ENCODE measurements around the gene C4BPB. TPM values are rescaled to one million over a fixed set of nuclear protein-coding genes. Genes with fewer than 3 reads are reported as not detected.

C4BPB gene
- total and polyA plus RNA-seq, 7 experiments from 2014 or later: 0.45 to 4.9 (median 1.3) TPM

- POLR2A ChIA-PET: no interaction called here
These were observed 24.1 kb upstream of the C4BPB start for GRCh38 chr1:207064561-207064960.

DNA sequence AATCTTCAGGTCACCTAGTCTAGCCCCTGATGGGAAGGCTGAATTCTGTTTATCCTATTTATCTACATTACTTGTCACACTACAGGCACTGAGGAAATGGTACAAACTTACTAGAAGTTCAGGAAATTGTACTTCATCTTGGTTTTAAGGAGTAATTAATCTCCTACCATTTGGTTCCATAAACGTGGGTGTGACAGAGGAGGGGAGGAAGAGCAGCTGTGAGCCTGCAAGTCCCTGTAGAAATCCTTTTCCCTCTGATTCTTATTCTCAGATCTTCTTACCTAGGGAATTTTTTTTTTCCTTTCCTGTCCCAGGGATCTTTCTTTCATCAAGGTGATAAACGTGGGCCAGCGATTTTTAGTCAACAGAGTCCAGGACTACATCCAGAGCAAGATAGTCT lies 21.5 kb upstream of the C4BPB start:
- Histone ChIP-seq H3K27ac (ENCODE audit: low read depth, low read length) (no peak overlapping the region), H3K36me3 (ENCODE audit: control insufficient read depth in 2 of 3, insufficient read depth in 3 of 3, low read length in 3 of 3) (peaks cover 0 to 15% (median 0%) of the 10 kb centered on the region in 3 experiments), H3K9me3 (ENCODE audit: control insufficient read depth in 2 of 3, low read length in 3 of 3) (no peaks in the 10 kb centered on the region), H3K4me1 (ENCODE audit: control insufficient read depth in 2 of 2, insufficient read depth in 2 of 2, low read length in 2 of 2) (peaks cover 6 to 29% of the 10 kb centered on the region in 2 donors), H3K4me3 (ENCODE audit: low read length) (no peak overlapping the region), H3K27me3 (ENCODE audit: control insufficient read depth in 2 of 2, insufficient read depth in 2 of 2, low read length in 2 of 2) (no peaks in the 10 kb centered on the region)
- no peak for DNase-seq
- no peak for ATAC-seq
- Mint-ChIP-seq H3K4me3 (no peak overlapping the region), H3K9me3 (no peaks in the 10 kb centered on the region), H3K27ac (peak overlapping the region in 2 of 9 donors; percentile 6 to 17), H3K4me1 (peaks cover 26 to 35% (median 33%) of the 10 kb centered on the region in 7 donors), H3K36me3 (peaks cover 4 to 56% (median 18%) of the 10 kb centered on the region in 5 donors), H3K27me3 (no peaks in the 10 kb centered on the region)
- CTCF ChIA-PET: interaction anchor here (0.6 to 1.5 kb wide), 2 partner anchors 17 to 434 kb away, joined by 3 to 4 read pairs; no protein-coding TSS in a partner anchor
- POLR2A ChIA-PET: no interaction called here
- intact Hi-C loops (cut with micrococcal nuclease): no loop called here

More at GRCh38 chr1:207064561-207064960, 24.1 kb upstream of the C4BPB start:
- peaks cover 0 to 17% (median 0%) of the 10 kb centered on the region in 3 experiments for H3K36me3 ChIP-seq (ENCODE audit: control insufficient read depth in 2 of 3, insufficient read depth in 3 of 3, low read length in 3 of 3)
- no peak for DNase-seq
- intact Hi-C loops (cut with micrococcal nuclease): no loop called here
- peaks cover 7 to 9% (median 8%) of the 10 kb centered on the region in 7 donors for H3K4me1 Mint-ChIP-seq
- no peak overlapping the region for H3K4me3 ChIP-seq (ENCODE audit: low read length)
- no peaks in the 10 kb centered on the region for H3K27me3 Mint-ChIP-seq
- no peak overlapping the region for H3K27ac ChIP-seq (ENCODE audit: low read depth, low read length)
- CTCF ChIA-PET: interaction anchor here (1.2 to 1.3 kb wide), 2 partner anchors 15 to 28 kb away, joined by 4 read pairs; no protein-coding TSS in a partner anchor
- no peaks in the 10 kb centered on the region for H3K27me3 ChIP-seq (ENCODE audit: control insufficient read depth in 2 of 2, insufficient read depth in 2 of 2, low read length in 2 of 2)
- H3K36me3 Mint-ChIP-seq: peaks cover 7 to 67% (median 13%) of the 10 kb centered on the region in 5 donors
- H3K9me3 ChIP-seq (ENCODE audit: control insufficient read depth in 2 of 3, low read length in 3 of 3): no peaks in the 10 kb centered on the region
- peaks cover 0 to 6% of the 10 kb centered on the region in 2 donors for H3K4me1 ChIP-seq (ENCODE audit: control insufficient read depth in 2 of 2, insufficient read depth in 2 of 2, low read length in 2 of 2)
- H3K27ac Mint-ChIP-seq: peak overlapping the region in 1 of 9 donors; percentile 41
- no peaks in the 10 kb centered on the region for H3K9me3 Mint-ChIP-seq
- no peak overlapping the region for H3K4me3 Mint-ChIP-seq
- ATAC-seq: no peak

DNA sequence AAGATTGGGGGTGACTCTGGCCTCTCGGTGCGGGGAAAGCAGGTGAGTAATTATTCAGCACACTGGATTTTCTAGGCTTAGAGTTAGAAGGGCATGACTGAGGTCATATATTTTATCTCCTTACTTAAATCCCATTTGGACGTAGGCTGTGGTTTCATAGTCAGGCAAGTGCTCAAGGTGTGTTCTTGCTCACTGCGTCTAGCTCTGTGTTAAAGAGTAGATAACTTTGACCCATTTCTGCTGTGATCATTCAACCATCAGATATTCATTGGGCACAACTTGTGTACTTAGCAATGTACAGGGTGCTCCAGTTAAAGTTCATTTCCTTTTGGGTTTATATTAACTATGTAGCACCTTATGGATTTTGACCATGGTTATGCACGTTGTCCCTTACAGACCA lies 21.0 kb upstream of the C4BPB start:
- ATAC-seq: no peak
- peaks cover 26 to 40% (median 37%) of the 10 kb centered on the region in 7 donors for H3K4me1 Mint-ChIP-seq
- Histone ChIP-seq H3K27ac (ENCODE audit: low read depth, low read length) (no peak overlapping the region), H3K4me3 (ENCODE audit: low read length) (no peak overlapping the region), H3K27me3 (ENCODE audit: control insufficient read depth in 2 of 2, insufficient read depth in 2 of 2, low read length in 2 of 2) (no peaks in the 10 kb centered on the region), H3K4me1 (ENCODE audit: control insufficient read depth in 2 of 2, insufficient read depth in 2 of 2, low read length in 2 of 2) (peaks cover 6 to 29% of the 10 kb centered on the region in 2 donors), H3K36me3 (ENCODE audit: control insufficient read depth in 2 of 3, insufficient read depth in 3 of 3, low read length in 3 of 3) (peaks cover 0 to 10% (median 0%) of the 10 kb centered on the region in 3 experiments), H3K9me3 (ENCODE audit: control insufficient read depth in 2 of 3, low read length in 3 of 3) (no peaks in the 10 kb centered on the region)
- H3K27me3 Mint-ChIP-seq: peaks cover 0 to 2% (median 0%) of the 10 kb centered on the region in 5 donors
- ChIA-PET CTCF (interaction anchor here (1.5 kb wide), 1 partner anchor 18 kb away, joined by 3 read pairs; no protein-coding TSS in a partner anchor), POLR2A (no interaction called here)
- no peak for DNase-seq
- no peak overlapping the region for H3K4me3 Mint-ChIP-seq
- H3K9me3 Mint-ChIP-seq: no peaks in the 10 kb centered on the region
- intact Hi-C loops (cut with micrococcal nuclease): no loop called here
- peaks cover 4 to 51% (median 16%) of the 10 kb centered on the region in 5 donors for H3K36me3 Mint-ChIP-seq
- peak overlapping the region in 1 of 9 donors; percentile 6 for H3K27ac Mint-ChIP-seq

GRCh38 chr1:207069061-207069460 lies 19.6 kb upstream of the C4BPB start:
- ATAC-seq (peak; percentile 51), DNase-seq (no peak)
- Histone ChIP-seq H3K9me3 (ENCODE audit: control insufficient read depth in 2 of 3, low read length in 3 of 3) (no peaks in the 10 kb centered on the region), H3K27ac (ENCODE audit: low read depth, low read length) (no peak overlapping the region), H3K4me3 (ENCODE audit: low read length) (no peak overlapping the region), H3K4me1 (ENCODE audit: control insufficient read depth in 2 of 2, insufficient read depth in 2 of 2, low read length in 2 of 2) (peaks cover 6 to 29% of the 10 kb centered on the region in 2 donors), H3K36me3 (ENCODE audit: control insufficient read depth in 2 of 3, insufficient read depth in 3 of 3, low read length in 3 of 3) (no peaks in the 10 kb centered on the region), H3K27me3 (ENCODE audit: control insufficient read depth in 2 of 2, insufficient read depth in 2 of 2, low read length in 2 of 2) (no peaks in the 10 kb centered on the region)
- Mint-ChIP-seq H3K27me3 (peaks cover 0 to 8% (median 0%) of the 10 kb centered on the region in 5 donors), H3K9me3 (no peaks in the 10 kb centered on the region), H3K36me3 (peaks cover 0 to 37% (median 14%) of the 10 kb centered on the region in 5 donors), H3K4me3 (peak overlapping the region in 3 of 10 donors; percentile 16 to 71 (median 33)), H3K4me1 (peaks cover 26 to 47% (median 42%) of the 10 kb centered on the region in 7 donors), H3K27ac (peak overlapping the region in 7 of 9 donors; percentile 56 to 85 (median 69))
- ChIA-PET POLR2A (interaction anchor here (1.4 kb wide), 1 partner anchor 19 kb away, joined by 3 read pairs; no protein-coding TSS in a partner anchor), CTCF (interaction anchor here (1.4 kb wide), 1 partner anchor 19 kb away, joined by 3 read pairs; no protein-coding TSS in a partner anchor)
- intact Hi-C loops (cut with micrococcal nuclease): no loop called here

DNA sequence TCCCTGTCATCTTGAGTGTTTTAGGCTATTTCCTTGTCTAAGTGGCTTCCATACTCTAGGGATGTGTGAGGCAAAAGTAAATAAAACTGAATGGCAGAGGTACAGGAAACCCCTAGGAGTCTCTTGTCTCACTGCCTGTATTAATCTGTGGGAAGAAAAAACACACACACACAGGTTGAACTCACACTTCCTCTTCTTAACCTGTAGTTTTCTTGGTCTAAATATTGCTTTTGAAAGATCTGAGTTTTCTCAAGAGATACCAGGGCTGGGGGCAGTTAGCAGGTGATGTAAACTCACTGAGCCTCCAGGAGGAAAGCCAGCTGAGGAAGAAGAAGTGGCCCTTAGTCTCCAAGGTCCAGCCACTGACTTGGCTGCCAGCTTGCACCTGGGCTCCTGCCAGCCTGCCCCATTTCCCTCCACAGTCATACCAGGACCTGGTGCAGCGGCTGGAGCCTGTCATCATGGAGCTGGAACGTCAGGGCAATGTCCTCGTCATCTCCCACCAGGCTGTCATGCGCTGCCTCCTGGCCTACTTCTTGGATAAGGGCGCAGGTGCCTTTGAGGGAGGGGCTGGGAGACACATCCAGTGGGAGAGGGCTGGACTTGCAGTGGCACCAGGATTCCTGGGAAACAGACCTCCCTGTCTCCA lies 18.7 kb upstream of the C4BPB start:
- Histone ChIP-seq H3K9me3 (ENCODE audit: control insufficient read depth in 2 of 3, low read length in 3 of 3) (no peaks in the 10 kb centered on the region), H3K27me3 (ENCODE audit: control insufficient read depth in 2 of 2, insufficient read depth in 2 of 2, low read length in 2 of 2) (no peaks in the 10 kb centered on the region), H3K36me3 (ENCODE audit: control insufficient read depth in 2 of 3, insufficient read depth in 3 of 3, low read length in 3 of 3) (no peaks in the 10 kb centered on the region), H3K4me3 (ENCODE audit: low read length) (no peak overlapping the region), H3K27ac (ENCODE audit: low read depth, low read length) (peak overlapping the region; percentile 38), H3K4me1 (ENCODE audit: control insufficient read depth in 2 of 2, insufficient read depth in 2 of 2, low read length in 2 of 2) (peaks cover 6 to 29% of the 10 kb centered on the region in 2 donors)
- no peaks in the 10 kb centered on the region for H3K9me3 Mint-ChIP-seq
- H3K4me1 Mint-ChIP-seq: peaks cover 26 to 47% (median 42%) of the 10 kb centered on the region in 7 donors
- intact Hi-C loops (cut with micrococcal nuclease): no loop called here
- ChIA-PET CTCF (interaction anchor here (0.5 to 2.6 kb wide), 4 partner anchors 13 to 422 kb away, joined by 3 to 9 read pairs (median 3); no protein-coding TSS in a partner anchor), POLR2A (interaction anchor here (1.2 to 1.4 kb wide), 3 partner anchors 14 to 20 kb away, joined by 3 read pairs; no protein-coding TSS in a partner anchor)
- peaks cover 0 to 16% (median 0%) of the 10 kb centered on the region in 5 donors for H3K27me3 Mint-ChIP-seq
- peak in 1 of 9 donors; percentile 21 for DNase-seq
- H3K4me3 Mint-ChIP-seq: peak overlapping the region in 7 of 10 donors; percentile 21 to 71 (median 65)
- peaks cover 0 to 36% (median 14%) of the 10 kb centered on the region in 5 donors for H3K36me3 Mint-ChIP-seq
- peak overlapping the region; percentile 47 to 95 (median 70) for H3K27ac Mint-ChIP-seq
- no peak for ATAC-seq

GRCh38 chr1:207070811-207071210 lies 17.8 kb upstream of the C4BPB start:
- Mint-ChIP-seq H3K27ac (peak overlapping the region; percentile 69 to 95 (median 71)), H3K4me3 (peak overlapping the region; percentile 63 to 87 (median 72)), H3K36me3 (peaks cover 0 to 30% (median 14%) of the 10 kb centered on the region in 5 donors), H3K4me1 (peaks cover 26 to 47% (median 42%) of the 10 kb centered on the region in 7 donors), H3K27me3 (peaks cover 0 to 19% (median 0%) of the 10 kb centered on the region in 5 donors), H3K9me3 (no peaks in the 10 kb centered on the region)
- H3K4me3 ChIP-seq (ENCODE audit: low read length): peak overlapping the region; percentile 11
- no peaks in the 10 kb centered on the region for H3K36me3 ChIP-seq (ENCODE audit: control insufficient read depth in 2 of 3, insufficient read depth in 3 of 3, low read length in 3 of 3)
- peaks cover 6 to 29% of the 10 kb centered on the region in 2 donors for H3K4me1 ChIP-seq (ENCODE audit: control insufficient read depth in 2 of 2, insufficient read depth in 2 of 2, low read length in 2 of 2)
- ATAC-seq (peak; percentile 65), DNase-seq (no peak)
- CTCF ChIA-PET: interaction anchor here (0.5 to 2.6 kb wide), 8 partner anchors 12 to 421 kb away, joined by 3 to 9 read pairs (median 4); no protein-coding TSS in a partner anchor
- H3K27me3 ChIP-seq (ENCODE audit: control insufficient read depth in 2 of 2, insufficient read depth in 2 of 2, low read length in 2 of 2): no peaks in the 10 kb centered on the region
- POLR2A ChIA-PET: interaction anchor here (0.6 to 2.0 kb wide), 5 partner anchors 15 to 53 kb away, joined by 3 to 10 read pairs (median 4); partner anchors contain the start of gene PFKFB2
- no peaks in the 10 kb centered on the region for H3K9me3 ChIP-seq (ENCODE audit: control insufficient read depth in 2 of 3, low read length in 3 of 3)
- intact Hi-C loops (cut with micrococcal nuclease): loop anchor here in 1 of 2 donors (1.0 kb wide), 1 partner anchor 18 kb away; the partner anchor contains the start of gene PFKFB2
- peak overlapping the region; percentile 38 for H3K27ac ChIP-seq (ENCODE audit: low read depth, low read length)

Measured in naive thymus-derived CD4-positive, alpha-beta T cell (primary cell).